Sigmoid colon (tissue), 7 donors: Measurements from ENCODE around the gene ZDHHC11. TPM values are rescaled to one million over a fixed set of nuclear protein-coding genes. Genes with fewer than 3 reads are reported as not detected.

Experiments
- DNase-seq: peaks from one replicate; pipeline ENCODE4 v3.0.0-alpha.2; 2019
- H3K27ac ChIP-seq, 4 donors: fragments of 200-600 bp; sonication (generic); one replicate each; pipeline ENCODE4 v1.5.1; 2016 to 2019; ENCODE audit warnings: mild to moderate bottlenecking in 1 of 4
- H3K27me3 ChIP-seq, 3 donors: fragments of 200-600 bp; sonication (generic); one replicate each; pipeline ENCODE4 v1.5.1; 2019; ENCODE audit warnings: mild to moderate bottlenecking in 1 of 3
- H3K36me3 ChIP-seq, 4 donors: fragments of 200-600 bp; sonication (generic); one replicate each; pipeline ENCODE4 v1.5.1; 2016 to 2019
- H3K4me1 ChIP-seq, 4 donors: fragments of 200-600 bp; sonication (generic); one replicate each; pipeline ENCODE4 v1.5.1; 2017 to 2019
- H3K4me3 ChIP-seq, 4 donors: fragments of 200-600 bp; sonication (generic); one replicate each; pipeline ENCODE4 v1.5.1; 2017 to 2019; ENCODE audit warnings: mild to moderate bottlenecking in 2 of 4, moderate library complexity in 1 of 4
- H3K9me3 ChIP-seq, 4 donors: fragments of 200-600 bp in 3 of 4; sonication (generic) in 3 of 4; one replicate each; pipeline versions ENCODE4 v1.5.1 to v1.6.1; 2013 to 2019
- EP300 ChIP-seq, 4 donors: sonication (generic); formaldehyde crosslinking; IDR thresholded peaks; one replicate each; pipeline ENCODE4 v1.6.1; 2017; ENCODE audit warnings: antibody characterized with exemption in 4 of 4
- POLR2A ChIP-seq, 2 donors: fragments of 450-650 bp; IDR thresholded peaks; one replicate each; pipeline ENCODE4 v1.6.1; 2016; ENCODE audit warnings: antibody characterized with exemption in 2 of 2, mild to moderate bottlenecking in 2 of 2, moderate library complexity in 2 of 2
- POLR2AphosphoS5 ChIP-seq, 4 donors: sonication (generic); formaldehyde crosslinking; IDR thresholded peaks; one replicate each; pipeline ENCODE4 v1.6.1; 2017; ENCODE audit warnings: antibody characterized with exemption in 4 of 4
- WGBS, 2 donors: extraction: QIAGEN DNeasy Blood & Tissue Kit; methylation state at CpG; one replicate each; pipeline ENCODE4 v1.1.7; 2013; 5-methylcytosine and 5-hydroxymethylcytosine counted together
- intact Hi-C: fragments of 100-400 bp; cut with DNase I; formaldehyde crosslinking; loops from one replicate; pipeline ENCODE4 v1.15.1; 2023
- polyA plus RNA-seq, 3 donors: library from polyadenylated mRNA; stranded (reverse); fragments of 200-250 nt; gene quantifications; one replicate each; pipeline ENCODE4 v1.2.3, GENCODE V29; 2013
- total RNA-seq, 4 donors: library from RNA; depleted of rRNA; stranded (reverse); fragments of >200 nt; gene quantifications; one replicate each; pipeline ENCODE4 v1.1.0, GENCODE V29; 2016
- TF ChIP-seq, protein P1 (sequence below), 4 experiments: fragments of 450-650 bp in 3 of 4; fragments of 200-600 bp in 1 of 4; IDR thresholded peaks; one replicate each; pipeline ENCODE4 v1.5.1; 2016 to 2019; ENCODE audit warnings: antibody characterized with exemption in 4 of 4, mild to moderate bottlenecking in 3 of 4, moderate library complexity in 2 of 4
- donor health status: healthy with polysubstance abuse.
- donor health status: Bipolar disorder and iron deficiency.
- donor health status: healthy.

ZDHHC11 gene
- total and polyA plus RNA-seq, 7 donors: 0.60 to 8.0 (median 3.7) TPM; not detected in 1

GRCh38 chr5:885127-885442 lies 34.3 kb upstream of the ZDHHC11 start:
- no peaks in the 10 kb centered on the region for H3K27me3 ChIP-seq
- no peaks in the 10 kb centered on the region for H3K4me1 ChIP-seq
- TF ChIP-seq POLR2AphosphoS5 (IDR thresholded peaks at IDR 0.05) (no peak), EP300 (IDR thresholded peaks at IDR 0.05) (no peak), POLR2A (IDR thresholded peaks at IDR 0.05) (no peak)
- TF ChIP-seq, protein P1, sequence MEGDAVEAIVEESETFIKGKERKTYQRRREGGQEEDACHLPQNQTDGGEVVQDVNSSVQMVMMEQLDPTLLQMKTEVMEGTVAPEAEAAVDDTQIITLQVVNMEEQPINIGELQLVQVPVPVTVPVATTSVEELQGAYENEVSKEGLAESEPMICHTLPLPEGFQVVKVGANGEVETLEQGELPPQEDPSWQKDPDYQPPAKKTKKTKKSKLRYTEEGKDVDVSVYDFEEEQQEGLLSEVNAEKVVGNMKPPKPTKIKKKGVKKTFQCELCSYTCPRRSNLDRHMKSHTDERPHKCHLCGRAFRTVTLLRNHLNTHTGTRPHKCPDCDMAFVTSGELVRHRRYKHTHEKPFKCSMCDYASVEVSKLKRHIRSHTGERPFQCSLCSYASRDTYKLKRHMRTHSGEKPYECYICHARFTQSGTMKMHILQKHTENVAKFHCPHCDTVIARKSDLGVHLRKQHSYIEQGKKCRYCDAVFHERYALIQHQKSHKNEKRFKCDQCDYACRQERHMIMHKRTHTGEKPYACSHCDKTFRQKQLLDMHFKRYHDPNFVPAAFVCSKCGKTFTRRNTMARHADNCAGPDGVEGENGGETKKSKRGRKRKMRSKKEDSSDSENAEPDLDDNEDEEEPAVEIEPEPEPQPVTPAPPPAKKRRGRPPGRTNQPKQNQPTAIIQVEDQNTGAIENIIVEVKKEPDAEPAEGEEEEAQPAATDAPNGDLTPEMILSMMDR (IDR thresholded peaks at IDR 0.05): no peak

GRCh38 chr5:884345-885126 lies 33.8 kb upstream of the ZDHHC11 start:
- no peaks in the 10 kb centered on the region for H3K4me1 ChIP-seq
- no peak overlapping the region for H3K4me3 ChIP-seq
- intact Hi-C loops: no loop called here
- 84 to 94% methylated on average over 16 of the region's 16 CpGs for WGBS, 2 donors
- TF ChIP-seq POLR2A (IDR thresholded peaks at IDR 0.05): no peak
- TF ChIP-seq EP300 (IDR thresholded peaks at IDR 0.05): no peak
- TF ChIP-seq POLR2AphosphoS5 (IDR thresholded peaks at IDR 0.05): no peak
- TF ChIP-seq, protein P1 (IDR thresholded peaks at IDR 0.05): no peak
- DNase-seq: no peak
- no peaks in the 10 kb centered on the region for H3K27me3 ChIP-seq
- H3K27ac ChIP-seq: no peak overlapping the region
- no peaks in the 10 kb centered on the region for H3K9me3 ChIP-seq
- H3K36me3 ChIP-seq: peaks cover 47 to 92% (median 73%) of the 10 kb centered on the region in 4 donors

More at GRCh38 chr5:885127-885442, 34.3 kb upstream of the ZDHHC11 start:
- intact Hi-C loops: no loop called here
- Histone ChIP-seq H3K4me3 (no peak overlapping the region), H3K27ac (no peak overlapping the region), H3K36me3 (peaks cover 47 to 97% (median 77%) of the 10 kb centered on the region in 4 donors), H3K9me3 (no peaks in the 10 kb centered on the region)
- peak; percentile 53 for DNase-seq
- WGBS, 2 donors: 94 to 95% methylated on average over 18 of the region's 18 CpGs

GRCh38 chr5:883475-884181 lies 32.8 kb upstream of the ZDHHC11 start:
- H3K9me3 ChIP-seq: no peaks in the 10 kb centered on the region
- no peak overlapping the region for H3K4me3 ChIP-seq
- no peak overlapping the region for H3K27ac ChIP-seq
- peaks cover 44 to 83% (median 67%) of the 10 kb centered on the region in 4 donors for H3K36me3 ChIP-seq
- 94 to 96% methylated on average over 29 of the region's 29 CpGs for WGBS, 2 donors
- no peaks in the 10 kb centered on the region for H3K4me1 ChIP-seq
- TF ChIP-seq POLR2AphosphoS5 (IDR thresholded peaks at IDR 0.05): no peak
- no peak for TF ChIP-seq EP300 (IDR thresholded peaks at IDR 0.05)
- TF ChIP-seq, protein P1 (IDR thresholded peaks at IDR 0.05): no peak
- intact Hi-C loops: no loop called here
- peak; percentile 59 for DNase-seq
- H3K27me3 ChIP-seq: no peaks in the 10 kb centered on the region

DNA sequence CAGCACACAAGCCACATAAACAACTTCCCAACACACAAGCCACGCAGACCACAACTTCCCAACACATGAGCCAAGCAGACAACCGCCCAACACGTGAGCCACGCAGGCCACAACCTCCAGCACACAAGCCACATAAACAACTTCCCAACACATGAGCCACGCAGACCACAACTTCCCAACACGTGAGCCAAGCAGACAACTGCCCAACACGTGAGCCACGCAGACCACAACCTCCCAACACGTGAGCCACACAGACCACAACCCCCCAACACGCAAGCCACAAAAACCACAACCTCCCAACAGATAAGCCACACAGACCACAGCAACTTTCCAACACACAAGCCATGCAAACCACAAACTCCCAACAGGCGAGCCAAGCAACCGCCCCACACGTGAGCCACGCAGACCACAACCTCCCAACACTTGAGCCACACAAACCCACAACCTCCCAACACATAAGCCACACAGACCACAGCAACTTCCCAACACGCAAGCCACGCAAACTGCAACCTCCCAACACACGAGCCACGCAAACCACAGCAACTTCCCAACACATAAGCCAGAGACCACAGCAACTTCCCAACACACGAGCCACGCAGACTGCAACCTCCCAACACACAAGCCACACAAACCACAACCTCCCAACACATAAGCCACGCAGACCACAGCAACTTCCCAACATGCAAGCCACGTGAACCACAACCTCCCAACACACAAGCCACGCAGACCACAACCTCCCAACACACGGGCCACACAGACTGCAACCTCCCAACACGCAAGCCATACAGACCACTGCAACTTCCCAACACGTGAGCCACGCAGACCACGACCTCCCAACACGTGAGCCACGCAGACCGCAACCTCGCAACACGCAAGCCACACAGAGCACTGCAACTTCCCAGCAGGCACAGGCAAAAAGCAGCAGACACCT lies 31.7 kb upstream of the ZDHHC11 start:
- 88 to 94% methylated on average over 33 of the region's 33 CpGs for WGBS, 2 donors
- intact Hi-C loops: no loop called here
- H3K4me3 ChIP-seq: no peak overlapping the region

More for the DNA sequence above, 31.7 kb upstream of the ZDHHC11 start:
- no peaks in the 10 kb centered on the region for H3K4me1 ChIP-seq
- TF ChIP-seq EP300 (IDR thresholded peaks at IDR 0.05) (no peak), POLR2A (IDR thresholded peaks at IDR 0.05) (no peak), POLR2AphosphoS5 (IDR thresholded peaks at IDR 0.05) (no peak)
- TF ChIP-seq, protein P1 (IDR thresholded peaks at IDR 0.05): no peak
- H3K36me3 ChIP-seq: peaks cover 42 to 80% (median 66%) of the 10 kb centered on the region in 4 donors
- H3K27ac ChIP-seq: no peak overlapping the region
- H3K9me3 ChIP-seq: no peaks in the 10 kb centered on the region
- DNase-seq: peak; percentile 42
- H3K27me3 ChIP-seq: no peaks in the 10 kb centered on the region
